MCF 10A (cell line): Measurements from ENCODE around the gene PGR. TPM values are rescaled to one million over a fixed set of nuclear protein-coding genes. Genes with fewer than 3 reads are reported as not detected.

Experiments used
- BruUV-seq: library from RNA; stranded (reverse); fragments of 400-500 nt; replicated peaks from 2 replicates; lab custom pipeline; 2021; lab: Mats Ljungman, UMichigan
- CTCF ChIA-PET: fragments of 300-600 bp; sonication (Branson Sonifier 250); formaldehyde crosslinking; extraction: SDS; loops from one replicate; lab custom pipeline; 2021; ENCODE audit warnings: antibody characterized with exemption, inconsistent platforms; lab: Yijun Ruan, JAX
- POLR2A ChIA-PET: fragments of 300-600, 350-650 bp; sonication (Branson Sonifier 250); formaldehyde crosslinking; extraction: SDS; loops from one replicate; lab custom pipeline; 2020; ENCODE audit warnings: antibody characterized with exemption, inconsistent platforms; lab: Yijun Ruan, JAX
- DNase-seq: peaks from one replicate; pipeline ENCODE4 v3.0.0-alpha.2; 2018; ENCODE audit not compliant: unreplicated experiment
- H3K27ac Mint-ChIP-seq: one replicate; pipeline ENCODE4 v1.8.0; 2022; ENCODE audit warnings: mild to moderate bottlenecking, low read depth, mixed read lengths; ENCODE audit not compliant: unreplicated experiment
- H3K27me3 Mint-ChIP-seq: one replicate; pipeline ENCODE4 v1.8.0; 2022; ENCODE audit warnings: mixed read lengths; ENCODE audit not compliant: insufficient read depth, unreplicated experiment
- H3K36me3 Mint-ChIP-seq: one replicate; pipeline ENCODE4 v1.8.0; 2022; ENCODE audit warnings: mild to moderate bottlenecking, moderate library complexity, mixed read lengths; ENCODE audit not compliant: insufficient read depth, unreplicated experiment
- H3K4me1 Mint-ChIP-seq: one replicate; pipeline ENCODE4 v1.8.0; 2022; ENCODE audit warnings: mixed read lengths; ENCODE audit not compliant: insufficient read depth, unreplicated experiment
- H3K4me3 Mint-ChIP-seq: one replicate; pipeline ENCODE4 v1.8.0; 2022; ENCODE audit warnings: mild to moderate bottlenecking, moderate library complexity, mixed read lengths; ENCODE audit not compliant: unreplicated experiment
- H3K9me3 Mint-ChIP-seq: one replicate; pipeline ENCODE4 v1.8.0; 2022; ENCODE audit warnings: mixed read lengths; ENCODE audit not compliant: unreplicated experiment
- intact Hi-C: fragments of 100-400 bp; cut with micrococcal nuclease; formaldehyde crosslinking; loops from 2 replicates; pipeline ENCODE4 v1.14.1; 2022
- total RNA-seq: library from RNA; stranded (reverse); gene quantifications from 2 replicates; pipeline ENCODE4 v1.2.3, GENCODE V29; 2022
- TF ChIP-seq, protein P1 (sequence below): fragments of 200-600 bp; IDR thresholded peaks from one replicate; pipeline ENCODE4 v1.8.0; 2022; ENCODE audit warnings: antibody characterized with exemption, mild to moderate bottlenecking; ENCODE audit not compliant: unreplicated experiment

The PGR gene
- total RNA-seq, 1 experiment from 2014 or later: not detected

GRCh38 chr11:101082813-101083212 lies 46.8 kb downstream of the PGR start:
- CTCF ChIA-PET: no interaction called here
- H3K9me3 Mint-ChIP-seq: peaks cover 12% of the 10 kb centered on the region
- no peaks in the 10 kb centered on the region for H3K27me3 Mint-ChIP-seq
- POLR2A ChIA-PET: interaction anchor here (0.6 to 1.9 kb wide), 2 partner anchors 8 to 32 kb away, joined by 3 to 4 read pairs; no protein-coding TSS in a partner anchor
- no peak for DNase-seq
- BruUV-seq: no TSS peak
- H3K4me3 Mint-ChIP-seq: no peak overlapping the region
- no peaks in the 10 kb centered on the region for H3K36me3 Mint-ChIP-seq
- no peak overlapping the region for H3K27ac Mint-ChIP-seq
- intact Hi-C loops: no loop called here
- no peaks in the 10 kb centered on the region for H3K4me1 Mint-ChIP-seq
- TF ChIP-seq, protein P1, sequence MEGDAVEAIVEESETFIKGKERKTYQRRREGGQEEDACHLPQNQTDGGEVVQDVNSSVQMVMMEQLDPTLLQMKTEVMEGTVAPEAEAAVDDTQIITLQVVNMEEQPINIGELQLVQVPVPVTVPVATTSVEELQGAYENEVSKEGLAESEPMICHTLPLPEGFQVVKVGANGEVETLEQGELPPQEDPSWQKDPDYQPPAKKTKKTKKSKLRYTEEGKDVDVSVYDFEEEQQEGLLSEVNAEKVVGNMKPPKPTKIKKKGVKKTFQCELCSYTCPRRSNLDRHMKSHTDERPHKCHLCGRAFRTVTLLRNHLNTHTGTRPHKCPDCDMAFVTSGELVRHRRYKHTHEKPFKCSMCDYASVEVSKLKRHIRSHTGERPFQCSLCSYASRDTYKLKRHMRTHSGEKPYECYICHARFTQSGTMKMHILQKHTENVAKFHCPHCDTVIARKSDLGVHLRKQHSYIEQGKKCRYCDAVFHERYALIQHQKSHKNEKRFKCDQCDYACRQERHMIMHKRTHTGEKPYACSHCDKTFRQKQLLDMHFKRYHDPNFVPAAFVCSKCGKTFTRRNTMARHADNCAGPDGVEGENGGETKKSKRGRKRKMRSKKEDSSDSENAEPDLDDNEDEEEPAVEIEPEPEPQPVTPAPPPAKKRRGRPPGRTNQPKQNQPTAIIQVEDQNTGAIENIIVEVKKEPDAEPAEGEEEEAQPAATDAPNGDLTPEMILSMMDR: no peak

- ChIA-PET POLR2A (no interaction called here), CTCF (interaction anchor here (0.8 to 1.0 kb wide), 2 partner anchors 45 to 82 kb away, joined by 3 read pairs; no protein-coding TSS in a partner anchor)
- no peaks in the 10 kb centered on the region for H3K9me3 Mint-ChIP-seq
- H3K27ac Mint-ChIP-seq: no peak overlapping the region
- intact Hi-C loops: no loop called here
- DNase-seq: no peak
- no TSS peak for BruUV-seq
- H3K4me3 Mint-ChIP-seq: no peak overlapping the region
- no peaks in the 10 kb centered on the region for H3K36me3 Mint-ChIP-seq
- H3K27me3 Mint-ChIP-seq: no peaks in the 10 kb centered on the region
- no peaks in the 10 kb centered on the region for H3K4me1 Mint-ChIP-seq
- TF ChIP-seq, protein P1: no peak
Measured at GRCh38 chr11:101063706-101064105, 65.9 kb downstream of the PGR start.

GRCh38 chr11:101061606-101062005 lies 68.0 kb downstream of the PGR start:
- no peak for DNase-seq
- intact Hi-C loops: no loop called here
- BruUV-seq: no TSS peak
- H3K4me1 Mint-ChIP-seq: no peaks in the 10 kb centered on the region
- H3K27me3 Mint-ChIP-seq: peaks cover 15% of the 10 kb centered on the region
- no peak overlapping the region for H3K4me3 Mint-ChIP-seq
- H3K27ac Mint-ChIP-seq: no peak overlapping the region
- no peaks in the 10 kb centered on the region for H3K36me3 Mint-ChIP-seq
- ChIA-PET POLR2A (no interaction called here), CTCF (no interaction called here)
- TF ChIP-seq, protein P1: no peak
- H3K9me3 Mint-ChIP-seq: no peaks in the 10 kb centered on the region

DNA sequence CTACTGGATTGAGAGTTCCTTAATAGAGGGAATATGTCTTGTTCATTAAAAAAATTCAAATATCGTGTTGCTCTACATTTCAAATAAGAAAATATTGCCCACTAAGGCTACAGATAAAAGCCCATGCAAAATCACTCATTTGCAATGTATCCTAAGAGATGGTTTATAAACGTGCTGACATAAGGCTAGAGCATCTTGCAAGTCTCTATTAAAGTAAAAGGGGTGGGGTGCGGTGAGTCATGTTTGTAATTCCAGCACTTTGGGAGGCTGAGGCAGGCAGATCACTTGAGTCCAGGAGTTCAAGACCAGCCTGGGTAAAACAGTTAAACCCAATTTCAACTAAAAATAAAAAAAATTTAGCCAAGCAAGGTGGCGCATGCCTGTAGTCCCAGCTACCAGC lies 70.3 kb downstream of the PGR start:
- intact Hi-C loops: no loop called here
- peaks cover 16% of the 10 kb centered on the region for H3K27me3 Mint-ChIP-seq
- TF ChIP-seq, protein P1: no peak
- ChIA-PET CTCF (no interaction called here), POLR2A (no interaction called here)
- H3K4me3 Mint-ChIP-seq: no peak overlapping the region
- H3K36me3 Mint-ChIP-seq: no peaks in the 10 kb centered on the region
- H3K4me1 Mint-ChIP-seq: no peaks in the 10 kb centered on the region
- no peak for DNase-seq
- H3K27ac Mint-ChIP-seq: no peak overlapping the region
- no peaks in the 10 kb centered on the region for H3K9me3 Mint-ChIP-seq
- BruUV-seq: no TSS peak
